Activated CD8-positive, alpha-beta T cell treated with anti-CD3 and anti-CD28 coated beads, Interleukin-2, amount 10 ng/mL, durations not matched to agents 7 days and 5 days (primary cell): ENCODE measurements around the gene HABP4. TPM values are rescaled to one million over a fixed set of nuclear protein-coding genes. Genes with fewer than 3 reads are reported as not detected.
"Not testable (repeated sequence)": the region's sequence is repeated elsewhere in the genome, so short reads cannot be mapped to it uniquely, and the experiment has no call there.

Source experiments
- ATAC-seq: fragments of 150-1000 bp; cut with Tn5 transposase; one replicate; pipeline ENCODE4 v1.10.0; 2021; ENCODE audit warnings: moderate library complexity
- CTCF ChIA-PET: fragments of 350-600 bp; sonication (Branson Sonifier 250); formaldehyde crosslinking; loops from one replicate; lab custom pipeline; 2021; ENCODE audit warnings: antibody characterized with exemption; lab: Charles Lee
- POLR2A ChIA-PET: fragments of 350-600 bp; sonication (Branson Sonifier 250); formaldehyde crosslinking; loops from one replicate; lab custom pipeline; 2021; ENCODE audit warnings: antibody characterized with exemption; lab: Charles Lee
- DNase-seq: peaks from one replicate; pipeline ENCODE4 v3.0.0-alpha.2; 2020
- H3K27ac Mint-ChIP-seq: one replicate; pipeline ENCODE4 v1.8.0; 2021; ENCODE audit warnings: mild to moderate bottlenecking, mixed read lengths
- H3K27me3 Mint-ChIP-seq: one replicate; pipeline ENCODE4 v1.8.0; 2021; ENCODE audit warnings: low read depth, mixed read lengths
- H3K36me3 Mint-ChIP-seq: one replicate; pipeline ENCODE4 v1.8.0; 2021; ENCODE audit warnings: low read depth, mixed read lengths
- H3K4me1 Mint-ChIP-seq: one replicate; pipeline ENCODE4 v1.8.0; 2021; ENCODE audit warnings: low read depth, mixed read lengths
- H3K4me3 Mint-ChIP-seq: one replicate; pipeline ENCODE4 v1.8.0; 2021; ENCODE audit warnings: mild to moderate bottlenecking, mixed read lengths
- H3K9me3 Mint-ChIP-seq: one replicate; pipeline ENCODE4 v1.8.0; 2022; ENCODE audit warnings: mixed read lengths; ENCODE audit not compliant: insufficient read depth
- total RNA-seq, 2 experiments: library from RNA; stranded (reverse); gene quantifications; one replicate each; pipeline ENCODE4 v1.2.3, GENCODE V29; 2021

Gene HABP4
- total RNA-seq, 2 experiments from 2014 or later: 4.1 to 5.0 TPM

DNA sequence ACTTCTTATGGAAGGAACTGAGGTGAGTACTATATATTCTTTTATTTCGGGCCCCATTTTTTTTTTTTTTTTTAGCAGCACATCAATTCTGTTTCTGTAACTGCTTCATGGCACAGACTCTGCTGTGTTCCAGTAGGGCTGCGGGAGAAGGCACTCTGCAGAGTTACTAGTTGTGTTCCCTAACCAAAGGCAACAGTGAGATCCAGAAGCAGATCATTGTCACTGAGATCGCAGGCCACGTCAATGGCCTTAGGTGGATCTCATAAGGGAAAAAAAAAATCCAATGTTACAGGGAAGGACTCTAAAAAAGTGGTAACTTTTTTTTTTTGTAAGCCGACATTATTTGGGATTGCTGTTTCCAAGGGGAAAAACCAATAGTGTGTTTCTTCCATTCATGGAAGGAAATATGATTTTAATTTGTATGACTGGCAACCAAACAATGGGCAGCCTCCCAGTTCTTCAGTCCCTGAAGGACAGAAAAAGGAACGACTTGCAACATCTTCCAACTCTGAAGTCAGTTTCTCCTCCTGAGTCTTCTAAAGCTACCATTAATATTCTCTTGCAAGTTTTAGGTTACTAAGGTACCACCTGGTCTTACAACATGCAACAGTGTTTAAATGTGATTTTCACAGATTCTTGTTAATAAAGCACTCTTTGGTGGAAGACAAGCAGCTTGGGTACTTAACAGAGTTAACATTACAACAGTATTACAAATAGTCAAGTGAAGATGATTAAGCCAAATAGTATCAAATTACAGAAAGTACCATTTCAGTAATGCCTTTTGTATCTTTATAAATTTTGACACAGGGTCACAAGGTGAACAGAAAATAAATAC lies 52.8 kb downstream of the HABP4 start:
- ATAC-seq (no peak), DNase-seq (no peak)
- POLR2A ChIA-PET: no interaction called here
- no peak overlapping the region for H3K4me3 Mint-ChIP-seq
- no peaks in the 10 kb centered on the region for H3K36me3 Mint-ChIP-seq
- no peaks in the 10 kb centered on the region for H3K4me1 Mint-ChIP-seq
- no peaks in the 10 kb centered on the region for H3K9me3 Mint-ChIP-seq
- CTCF ChIA-PET: no interaction called here
- H3K27me3 Mint-ChIP-seq: no peaks in the 10 kb centered on the region
- no peak overlapping the region for H3K27ac Mint-ChIP-seq

DNA sequence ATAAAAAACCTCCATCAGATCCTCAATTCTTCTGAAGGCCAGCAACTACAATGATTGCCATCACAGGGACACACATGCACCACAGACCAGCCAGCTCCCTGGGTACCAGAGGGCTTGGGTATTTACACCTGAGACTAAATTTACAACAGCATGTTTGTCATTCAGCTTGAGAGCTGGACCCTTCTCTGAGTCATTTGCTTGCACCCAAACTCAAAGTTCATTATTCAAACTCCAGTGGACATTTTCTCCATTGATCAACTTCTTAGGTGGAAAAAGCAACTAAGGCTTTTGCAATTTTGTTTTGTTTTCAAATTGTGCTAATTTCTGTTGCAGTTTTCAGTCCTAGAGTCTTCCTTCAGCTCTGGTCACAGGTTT lies 53.4 kb downstream of the HABP4 start:
- POLR2A ChIA-PET, H3K36me3 Mint-ChIP-seq, ATAC-seq, H3K27me3 Mint-ChIP-seq, H3K9me3 Mint-ChIP-seq, H3K4me1 Mint-ChIP-seq, H3K4me3 Mint-ChIP-seq, DNase-seq, H3K27ac Mint-ChIP-seq, CTCF ChIA-PET: not testable (repeated sequence)

- ATAC-seq (no peak), DNase-seq (no peak)
- ChIA-PET POLR2A (no interaction called here), CTCF (no interaction called here)
- Mint-ChIP-seq H3K27ac (no peak overlapping the region), H3K4me3 (no peak overlapping the region), H3K27me3 (no peaks in the 10 kb centered on the region), H3K36me3 (no peaks in the 10 kb centered on the region), H3K4me1 (no peaks in the 10 kb centered on the region), H3K9me3 (no peaks in the 10 kb centered on the region)
These were observed 53.9 kb downstream of the HABP4 start for GRCh38 chr9:96503918-96504317.

DNA sequence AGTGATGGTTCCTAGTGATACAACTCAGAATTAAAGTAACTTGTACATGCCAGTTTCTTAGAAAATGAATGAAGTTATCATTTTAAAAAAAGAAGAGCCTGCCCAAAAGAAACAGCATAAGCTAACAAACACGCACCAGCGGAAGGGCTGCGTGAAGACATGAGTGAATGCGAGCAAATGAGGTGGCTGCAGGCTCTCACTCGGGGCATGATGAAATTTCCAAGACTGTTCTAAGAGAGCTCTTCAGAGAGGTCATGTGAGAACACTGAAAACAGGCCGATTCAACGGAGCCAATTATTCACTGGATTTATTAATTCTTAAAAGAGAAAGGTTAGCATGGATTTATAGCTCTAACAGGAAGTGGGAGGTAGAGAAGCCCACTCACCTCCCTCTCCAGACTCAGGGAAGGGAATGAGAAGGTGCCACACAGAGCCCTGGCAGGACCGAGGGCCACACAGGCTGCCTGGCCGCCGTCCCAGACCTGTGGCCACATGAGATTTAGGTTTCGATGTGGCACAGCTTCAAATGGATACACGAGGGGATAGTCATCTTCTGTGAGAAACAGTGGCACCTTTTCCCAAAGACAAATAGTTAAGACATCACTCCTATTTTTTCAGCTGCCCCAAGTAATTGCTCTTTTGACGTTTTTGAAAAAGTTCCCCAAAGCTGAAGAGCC lies 55.5 kb downstream of the HABP4 start:
- no peaks in the 10 kb centered on the region for H3K9me3 Mint-ChIP-seq
- ChIA-PET POLR2A (no interaction called here), CTCF (no interaction called here)
- no peaks in the 10 kb centered on the region for H3K36me3 Mint-ChIP-seq
- H3K4me3 Mint-ChIP-seq: no peak overlapping the region
- no peak overlapping the region for H3K27ac Mint-ChIP-seq
- ATAC-seq (no peak), DNase-seq (no peak)
- H3K4me1 Mint-ChIP-seq: peaks cover 2% of the 10 kb centered on the region
- no peaks in the 10 kb centered on the region for H3K27me3 Mint-ChIP-seq

DNA sequence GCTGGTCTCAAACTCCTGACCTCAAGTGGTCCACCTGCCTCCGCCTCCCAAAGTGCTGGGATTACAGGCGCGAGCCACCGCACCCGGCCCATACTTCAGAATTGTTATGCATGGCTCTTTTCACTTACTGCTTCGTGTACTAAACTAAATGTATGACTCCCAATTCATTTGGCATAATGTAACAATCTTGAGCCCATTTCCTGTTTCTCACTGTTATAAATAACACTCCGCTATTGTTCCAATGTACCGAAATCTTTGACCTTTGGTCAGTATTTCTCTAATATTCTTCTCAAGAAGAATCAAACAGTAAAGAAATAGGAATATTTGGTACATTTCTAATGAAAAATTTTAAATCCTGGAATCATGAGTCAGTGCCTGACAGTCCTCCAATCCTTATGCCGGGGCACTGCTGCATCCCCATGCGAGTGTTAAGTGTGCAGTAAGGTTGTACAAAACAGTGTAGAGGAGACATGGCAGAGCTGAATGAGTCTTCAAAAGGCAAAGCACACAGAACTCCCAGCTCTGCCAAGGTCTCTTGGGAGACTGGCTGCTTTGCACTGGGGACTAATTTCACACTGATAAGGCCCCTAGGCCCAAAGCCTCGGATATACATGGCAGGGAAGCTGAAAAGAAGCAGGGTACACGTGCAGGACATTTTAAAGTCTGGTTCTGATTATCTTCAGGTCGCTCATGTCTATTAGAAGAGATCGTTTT lies 58.4 kb downstream of the HABP4 start:
- no peaks in the 10 kb centered on the region for H3K27me3 Mint-ChIP-seq
- ATAC-seq (no peak), DNase-seq (no peak)
- H3K4me3 Mint-ChIP-seq: no peak overlapping the region
- no peaks in the 10 kb centered on the region for H3K36me3 Mint-ChIP-seq
- POLR2A ChIA-PET: no interaction called here
- peaks cover 2% of the 10 kb centered on the region for H3K4me1 Mint-ChIP-seq
- CTCF ChIA-PET: interaction anchor here (1.7 kb wide), 1 partner anchor 14 kb away, joined by 4 read pairs; no protein-coding TSS in a partner anchor
- H3K27ac Mint-ChIP-seq: no peak overlapping the region
- no peaks in the 10 kb centered on the region for H3K9me3 Mint-ChIP-seq

GRCh38 chr9:96509026-96509425 lies 59.1 kb downstream of the HABP4 start:
- peaks cover 2% of the 10 kb centered on the region for H3K4me1 Mint-ChIP-seq
- peaks cover under 1% of the 10 kb centered on the region for H3K27me3 Mint-ChIP-seq
- no peaks in the 10 kb centered on the region for H3K36me3 Mint-ChIP-seq
- no peak overlapping the region for H3K27ac Mint-ChIP-seq
- CTCF ChIA-PET: interaction anchor here (1.7 kb wide), 1 partner anchor 14 kb away, joined by 4 read pairs; no protein-coding TSS in a partner anchor
- no peaks in the 10 kb centered on the region for H3K9me3 Mint-ChIP-seq
- no peak overlapping the region for H3K4me3 Mint-ChIP-seq
- POLR2A ChIA-PET: no interaction called here
- no peak for ATAC-seq
- DNase-seq: no peak

- ATAC-seq (no peak), DNase-seq (no peak)
- H3K36me3 Mint-ChIP-seq: no peaks in the 10 kb centered on the region
- POLR2A ChIA-PET: interaction anchor here (0.6 kb wide), 1 partner anchor 1019 kb away, joined by 5 read pairs; no protein-coding TSS in a partner anchor
- H3K4me3 Mint-ChIP-seq: no peak overlapping the region
- H3K27me3 Mint-ChIP-seq: peaks cover 4% of the 10 kb centered on the region
- no peak overlapping the region for H3K27ac Mint-ChIP-seq
- H3K4me1 Mint-ChIP-seq: peaks cover 2% of the 10 kb centered on the region
- no peaks in the 10 kb centered on the region for H3K9me3 Mint-ChIP-seq
- CTCF ChIA-PET: interaction anchor here (1.7 kb wide), 1 partner anchor 13 kb away, joined by 4 read pairs; no protein-coding TSS in a partner anchor
These were observed 59.9 kb downstream of the HABP4 start for GRCh38 chr9:96509848-96510247.

GRCh38 chr9:96510258-96510657 lies 60.3 kb downstream of the HABP4 start:
- Mint-ChIP-seq H3K4me3 (no peak overlapping the region), H3K4me1 (peaks cover 2% of the 10 kb centered on the region), H3K27me3 (peaks cover 5% of the 10 kb centered on the region), H3K27ac (no peak overlapping the region), H3K36me3 (no peaks in the 10 kb centered on the region), H3K9me3 (no peaks in the 10 kb centered on the region)
- POLR2A ChIA-PET: interaction anchor here (0.6 kb wide), 1 partner anchor 1019 kb away, joined by 5 read pairs; no protein-coding TSS in a partner anchor
- ATAC-seq (no peak), DNase-seq (no peak)
- CTCF ChIA-PET: interaction anchor here (1.7 kb wide), 1 partner anchor 12 kb away, joined by 4 read pairs; no protein-coding TSS in a partner anchor

GRCh38 chr9:96512240-96512639 lies 62.3 kb downstream of the HABP4 start:
- ATAC-seq (no peak), DNase-seq (no peak)
- ChIA-PET CTCF (no interaction called here), POLR2A (no interaction called here)
- Mint-ChIP-seq H3K4me1 (peaks cover 2% of the 10 kb centered on the region), H3K27ac (no peak overlapping the region), H3K27me3 (peaks cover 5% of the 10 kb centered on the region), H3K36me3 (no peaks in the 10 kb centered on the region), H3K9me3 (no peaks in the 10 kb centered on the region), H3K4me3 (no peak overlapping the region)

DNA sequence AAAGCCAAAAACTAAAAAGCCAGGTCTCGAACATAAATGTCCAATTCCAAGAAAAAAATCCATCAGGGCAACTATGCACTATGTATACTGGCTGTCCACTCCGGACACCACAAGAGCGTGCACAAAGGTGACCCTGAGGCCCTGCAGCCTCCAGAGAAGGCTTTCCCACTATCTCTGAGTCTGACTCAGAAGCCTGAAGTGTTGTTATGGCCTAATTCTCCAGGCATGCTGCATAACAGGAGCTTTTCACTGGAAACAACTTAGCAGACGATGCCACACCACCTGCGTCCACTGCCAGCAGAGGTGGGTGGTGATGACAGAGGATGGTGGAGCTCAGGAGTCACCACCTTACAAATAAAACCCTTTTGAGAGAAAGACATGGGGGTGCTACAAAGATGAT lies 63.7 kb downstream of the HABP4 start:
- ChIA-PET CTCF (interaction anchor here (1.2 kb wide), 1 partner anchor 186 kb away, joined by 4 read pairs; no protein-coding TSS in a partner anchor), POLR2A (no interaction called here)
- H3K4me1 Mint-ChIP-seq: peaks cover 2% of the 10 kb centered on the region
- ATAC-seq: no peak
- H3K27ac Mint-ChIP-seq: no peak overlapping the region
- no peaks in the 10 kb centered on the region for H3K36me3 Mint-ChIP-seq
- no peak overlapping the region for H3K4me3 Mint-ChIP-seq
- DNase-seq: no peak
- no peaks in the 10 kb centered on the region for H3K9me3 Mint-ChIP-seq
- peaks cover 5% of the 10 kb centered on the region for H3K27me3 Mint-ChIP-seq

DNA sequence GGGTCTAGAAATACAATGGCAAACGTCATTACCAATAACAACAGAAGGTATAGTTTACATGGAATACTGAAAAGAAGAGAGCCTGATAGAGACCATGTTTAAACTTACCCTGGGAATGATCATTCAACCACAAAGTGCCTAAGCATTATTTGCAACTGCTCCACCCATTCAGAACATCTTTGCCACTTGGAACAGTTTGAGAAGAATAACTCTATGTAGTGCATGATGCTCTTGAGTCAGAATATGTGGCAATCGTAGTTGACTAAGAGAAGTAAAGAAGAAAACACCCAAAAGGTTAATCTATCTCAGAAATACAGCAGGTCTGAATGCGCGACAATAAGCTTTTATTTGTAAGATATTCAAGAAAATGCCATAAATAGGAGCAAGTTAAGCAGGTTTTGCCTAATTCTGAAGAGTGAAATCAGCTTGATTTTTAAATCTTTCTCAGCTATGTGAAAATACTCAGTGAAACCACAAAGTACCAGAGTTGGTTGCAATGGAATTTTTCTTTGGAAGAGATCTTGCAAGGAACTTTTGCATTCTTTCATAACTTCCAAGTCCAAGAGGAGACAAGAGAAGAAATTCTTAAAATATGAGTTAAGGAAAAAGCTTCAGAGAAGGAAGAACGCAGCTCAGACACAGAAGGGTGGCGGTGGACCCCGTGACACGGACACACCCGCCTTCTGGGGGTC lies 64.3 kb downstream of the HABP4 start:
- H3K4me3 Mint-ChIP-seq: no peak overlapping the region
- peaks cover 2% of the 10 kb centered on the region for H3K4me1 Mint-ChIP-seq
- ChIA-PET POLR2A (interaction anchor here (0.5 kb wide), 1 partner anchor 182 kb away, joined by 3 read pairs; no protein-coding TSS in a partner anchor), CTCF (interaction anchor here (1.2 to 1.6 kb wide), 2 partner anchors 16 to 186 kb away, joined by 4 read pairs; no protein-coding TSS in a partner anchor)
- no peak for DNase-seq
- H3K9me3 Mint-ChIP-seq: no peaks in the 10 kb centered on the region
- no peak overlapping the region for H3K27ac Mint-ChIP-seq
- no peak for ATAC-seq
- H3K27me3 Mint-ChIP-seq: peaks cover 5% of the 10 kb centered on the region
- H3K36me3 Mint-ChIP-seq: no peaks in the 10 kb centered on the region
